Karpas-422 (cell line): ENCODE measurements around the gene SYT1. TPM values are rescaled to one million over a fixed set of nuclear protein-coding genes. Genes with fewer than 3 reads are reported as not detected.

Source experiments
- DNase-seq: peaks from one replicate; pipeline ENCODE4 v3.0.0-alpha.2; 2015
- H2AFZ ChIP-seq: fragments of 200-600 bp; sonication (generic); 2 replicates; pipeline ENCODE4 v1.6.1; 2014; ENCODE audit warnings: antibody characterized with exemption, low read length, mixed read lengths
- H3K27ac ChIP-seq: fragments of 200-600 bp; sonication (generic); 2 replicates; pipeline ENCODE4 v1.5.1; 2014; ENCODE audit warnings: mild to moderate bottlenecking, low read length, moderate library complexity
- H3K27me3 ChIP-seq: fragments of 200-600 bp; sonication (generic); 2 replicates; pipeline ENCODE4 v1.6.1; 2014; ENCODE audit warnings: low read length, mixed read lengths
- H3K36me3 ChIP-seq: fragments of 200-600 bp; sonication (generic); 2 replicates; pipeline ENCODE4 v1.6.1; 2014; ENCODE audit warnings: low read length, mixed read lengths; ENCODE audit not compliant: insufficient read depth
- H3K4me1 ChIP-seq: fragments of 200-600 bp; sonication (generic); 2 replicates; pipeline ENCODE4 v1.6.1; 2014; ENCODE audit warnings: mild to moderate bottlenecking, low read length, mixed read lengths
- H3K4me2 ChIP-seq: fragments of 200-600 bp; sonication (generic); 2 replicates; pipeline ENCODE4 v1.6.1; 2014; ENCODE audit warnings: low read length, low read depth, mild to moderate bottlenecking; ENCODE audit not compliant: poor library complexity, severe bottlenecking
- H3K4me3 ChIP-seq: fragments of 200-600 bp; sonication (generic); 2 replicates; pipeline ENCODE4 v1.5.1; 2014; ENCODE audit warnings: mild to moderate bottlenecking, antibody characterized with exemption, low read length, mixed read lengths
- H3K79me2 ChIP-seq: fragments of 200-600 bp; sonication (generic); 2 replicates; pipeline ENCODE4 v1.6.1; 2014; ENCODE audit warnings: mild to moderate bottlenecking, low read length, mixed read lengths
- H3K9ac ChIP-seq: fragments of 200-600 bp; sonication (generic); 2 replicates; pipeline ENCODE4 v1.6.0; 2014; ENCODE audit warnings: low read length
- H3K9me2 ChIP-seq: fragments of 200-600 bp; sonication (generic), shearing (Covaris generic); replicated peaks from 2 replicates; pipeline ENCODE4 v1.6.0; 2014; ENCODE audit warnings: mild to moderate bottlenecking, low read length, moderate library complexity; ENCODE audit not compliant: insufficient read depth
- H3K9me3 ChIP-seq: fragments of 300-700, 200-600 bp; sonication (generic); 2 replicates; pipeline ENCODE4 v1.6.1; 2014; ENCODE audit warnings: low read length, mixed read lengths
- H4K20me1 ChIP-seq: fragments of 200-600 bp; sonication (generic); 2 replicates; pipeline ENCODE4 v1.6.1; 2014; ENCODE audit warnings: mild to moderate bottlenecking, antibody characterized with exemption, low read length, low read depth; ENCODE audit not compliant: insufficient read depth
- total RNA-seq: library from RNA; depleted of rRNA; stranded (reverse); fragments of >200 nt; shearing (Covaris generic); gene quantifications from 2 replicates; pipeline ENCODE4 v1.2.3, GENCODE V29; 2014; ENCODE audit warnings: low replicate concordance

SYT1 gene
- total RNA-seq, 1 experiment from 2014 or later, result not detected

DNA sequence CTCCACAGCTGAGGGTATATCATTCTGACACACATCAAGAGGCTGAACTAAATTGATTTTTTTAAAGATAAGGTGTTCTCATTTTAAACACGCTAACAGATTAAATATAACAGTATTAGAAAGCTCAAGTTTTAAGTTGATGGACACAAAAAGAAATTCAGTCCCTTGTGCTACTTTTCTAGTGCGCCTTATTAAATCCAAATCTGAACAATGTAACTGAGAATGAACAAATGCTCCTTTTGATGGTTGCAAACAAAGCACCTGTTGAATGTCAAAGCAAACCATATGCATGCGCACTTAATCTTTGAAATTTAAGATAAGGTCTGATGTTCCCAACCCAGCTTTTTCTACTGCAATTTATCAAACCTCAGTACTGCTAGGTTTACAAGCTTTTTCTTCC, 424.3 kb downstream of the SYT1 start:
- H3K4me3 ChIP-seq, result no peak overlapping the region
- H3K9ac ChIP-seq, result no peak overlapping the region
- no peak overlapping the region for H2AFZ ChIP-seq
- H3K9me3 ChIP-seq, result no peaks in the 10 kb centered on the region
- H3K79me2 ChIP-seq, result no peaks in the 10 kb centered on the region
- H4K20me1 ChIP-seq, result no peaks in the 10 kb centered on the region; the same call in 1 of the 2 replicates
- no peaks in the 10 kb centered on the region for H3K9me2 ChIP-seq
- H3K27me3 ChIP-seq, result no peaks in the 10 kb centered on the region
- no peak for DNase-seq
- no peaks in the 10 kb centered on the region for H3K36me3 ChIP-seq
- no peak overlapping the region for H3K27ac ChIP-seq
- no peaks in the 10 kb centered on the region for H3K4me1 ChIP-seq
- H3K4me2 ChIP-seq, result no peak overlapping the region

DNA sequence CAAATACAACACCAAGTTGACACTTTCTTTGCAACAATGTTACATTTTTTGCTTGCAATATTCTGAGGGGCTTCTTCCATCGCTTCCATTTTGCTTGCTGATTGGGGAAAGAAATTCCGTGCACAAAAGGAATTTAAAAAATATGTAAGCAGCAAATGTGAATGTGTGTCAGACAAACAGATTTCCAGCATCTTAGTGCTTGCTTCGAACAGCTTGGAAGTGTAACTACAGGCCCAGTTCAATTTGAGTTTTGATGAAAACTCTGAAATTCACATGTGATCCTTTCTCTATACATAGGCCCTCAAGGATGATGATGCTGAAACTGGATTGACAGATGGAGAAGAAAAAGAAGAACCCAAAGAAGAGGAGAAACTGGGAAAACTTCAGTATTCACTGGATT, 427.1 kb downstream of the SYT1 start:
- H3K4me3 ChIP-seq, result no peak overlapping the region
- no peak overlapping the region for H3K4me2 ChIP-seq
- no peaks in the 10 kb centered on the region; the same call in 1 of the 2 replicates for H4K20me1 ChIP-seq
- H3K36me3 ChIP-seq, result no peaks in the 10 kb centered on the region
- no peaks in the 10 kb centered on the region for H3K9me2 ChIP-seq
- H3K79me2 ChIP-seq, result no peaks in the 10 kb centered on the region
- no peak for DNase-seq
- no peaks in the 10 kb centered on the region for H3K9me3 ChIP-seq
- no peaks in the 10 kb centered on the region for H3K27me3 ChIP-seq
- no peak overlapping the region for H3K9ac ChIP-seq
- no peak overlapping the region for H3K27ac ChIP-seq
- H2AFZ ChIP-seq, result no peak overlapping the region
- H3K4me1 ChIP-seq, result no peaks in the 10 kb centered on the region

DNA sequence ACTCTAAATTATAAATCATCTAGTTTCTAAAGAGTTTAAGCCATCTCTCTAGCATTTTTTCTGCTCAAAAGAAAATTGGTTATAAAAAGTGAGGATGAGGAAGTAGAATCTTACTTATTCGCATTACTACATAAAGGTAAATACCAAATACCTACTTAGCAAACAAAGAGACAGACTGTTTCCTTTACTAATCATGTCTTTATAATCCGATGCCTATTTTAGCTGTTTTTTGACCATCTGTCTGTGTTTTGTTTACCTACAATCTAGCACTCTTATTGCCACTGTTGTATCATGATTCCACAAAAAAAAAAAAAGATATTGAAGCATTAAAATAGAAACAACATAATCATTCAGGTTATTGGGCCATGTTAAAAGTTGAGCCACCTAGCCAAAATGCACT, 430.0 kb downstream of the SYT1 start:
- Histone ChIP-seq H3K9me3 (no peaks in the 10 kb centered on the region), H3K27ac (no peak overlapping the region), H3K36me3 (no peaks in the 10 kb centered on the region), H3K9ac (no peak overlapping the region), H4K20me1 (no peaks in the 10 kb centered on the region), H3K79me2 (no peaks in the 10 kb centered on the region), H2AFZ (no peak overlapping the region), H3K27me3 (no peaks in the 10 kb centered on the region), H3K4me1 (no peaks in the 10 kb centered on the region), H3K9me2 (no peaks in the 10 kb centered on the region), H3K4me2 (no peak overlapping the region), H3K4me3 (no peak overlapping the region)
- DNase-seq, result no peak

DNA sequence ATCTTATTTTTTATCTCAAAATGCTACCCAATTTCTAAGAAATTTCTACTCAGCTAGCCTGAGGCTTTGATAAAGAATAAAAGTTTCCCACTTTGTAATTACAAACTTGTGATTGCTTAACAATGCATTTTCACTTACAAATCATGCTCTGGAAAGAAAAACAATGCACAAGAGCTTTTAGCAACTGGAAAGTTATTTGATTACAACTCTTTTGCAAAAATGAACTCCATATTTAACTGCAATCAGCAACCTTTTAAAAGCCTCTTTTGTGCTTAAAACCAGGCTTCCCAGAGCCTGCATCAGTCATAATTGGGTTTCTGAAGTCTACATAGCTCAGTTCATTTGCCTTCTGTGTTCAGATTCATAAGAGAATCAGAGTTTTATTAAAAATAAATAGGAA, 431.0 kb downstream of the SYT1 start:
- H3K27ac ChIP-seq, result no peak overlapping the region
- H3K9ac ChIP-seq, result no peak overlapping the region
- no peaks in the 10 kb centered on the region for H3K4me1 ChIP-seq

DNA sequence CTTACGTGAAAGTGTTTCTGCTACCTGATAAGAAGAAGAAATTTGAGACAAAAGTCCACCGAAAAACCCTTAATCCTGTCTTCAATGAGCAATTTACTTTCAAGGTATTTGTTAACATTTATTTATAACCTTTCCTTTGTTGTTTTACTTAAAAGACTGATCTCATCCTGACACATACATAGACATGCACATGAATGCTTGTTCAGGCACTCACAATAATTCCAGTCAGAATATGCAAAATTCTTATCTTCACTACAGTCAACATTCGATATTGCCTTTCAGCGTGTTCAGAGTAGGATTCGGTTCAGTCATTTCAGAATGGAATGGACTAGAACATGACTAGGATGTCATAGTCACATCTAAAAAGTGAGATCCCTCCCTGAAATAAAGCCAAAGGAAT, 431.6 kb downstream of the SYT1 start:
- H3K79me2 ChIP-seq, result no peaks in the 10 kb centered on the region

More for the DNA sequence above, 431.0 kb downstream of the SYT1 start:
- Histone ChIP-seq H3K9me3 (no peaks in the 10 kb centered on the region), H3K79me2 (no peaks in the 10 kb centered on the region), H2AFZ (no peak overlapping the region), H3K27me3 (no peaks in the 10 kb centered on the region), H3K4me3 (no peak overlapping the region), H3K36me3 (no peaks in the 10 kb centered on the region), H4K20me1 (no peaks in the 10 kb centered on the region), H3K4me2 (no peak overlapping the region), H3K9me2 (no peaks in the 10 kb centered on the region)
- no peak for DNase-seq

DNA sequence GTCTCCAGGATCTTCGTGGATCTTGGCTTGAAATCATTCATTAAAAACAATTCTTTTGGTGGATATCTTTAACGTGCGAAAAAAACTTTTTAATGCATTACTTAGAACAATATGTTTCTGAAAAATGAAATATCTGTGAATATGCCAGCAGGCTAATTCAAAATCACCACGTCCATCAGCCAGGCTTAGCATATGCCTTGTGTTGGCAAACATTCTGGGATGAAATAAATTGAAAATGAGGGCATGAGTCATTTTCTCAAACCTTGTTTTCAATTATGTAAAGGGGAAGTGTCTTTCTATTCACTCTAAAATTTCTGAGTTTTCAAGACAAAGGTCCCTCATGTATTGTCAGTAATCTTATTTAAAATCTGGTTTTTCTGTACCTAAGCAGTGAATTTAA, 432.3 kb downstream of the SYT1 start:
- Histone ChIP-seq H3K27me3 (no peaks in the 10 kb centered on the region), H3K9me2 (no peaks in the 10 kb centered on the region), H3K79me2 (no peaks in the 10 kb centered on the region), H3K36me3 (no peaks in the 10 kb centered on the region), H3K4me1 (no peaks in the 10 kb centered on the region), H3K9me3 (no peaks in the 10 kb centered on the region), H3K4me2 (no peak overlapping the region), H3K4me3 (no peak overlapping the region), H3K9ac (no peak overlapping the region), H2AFZ (no peak overlapping the region), H4K20me1 (no peaks in the 10 kb centered on the region), H3K27ac (no peak overlapping the region)
- no peak for DNase-seq

More for the DNA sequence above, 431.6 kb downstream of the SYT1 start:
- Histone ChIP-seq H2AFZ (no peak overlapping the region), H3K4me3 (no peak overlapping the region), H3K4me2 (no peak overlapping the region), H3K27me3 (no peaks in the 10 kb centered on the region), H3K9ac (no peak overlapping the region), H3K9me3 (no peaks in the 10 kb centered on the region), H3K9me2 (no peaks in the 10 kb centered on the region), H4K20me1 (no peaks in the 10 kb centered on the region), H3K27ac (no peak overlapping the region), H3K36me3 (no peaks in the 10 kb centered on the region), H3K4me1 (no peaks in the 10 kb centered on the region)
- DNase-seq, result no peak

DNA sequence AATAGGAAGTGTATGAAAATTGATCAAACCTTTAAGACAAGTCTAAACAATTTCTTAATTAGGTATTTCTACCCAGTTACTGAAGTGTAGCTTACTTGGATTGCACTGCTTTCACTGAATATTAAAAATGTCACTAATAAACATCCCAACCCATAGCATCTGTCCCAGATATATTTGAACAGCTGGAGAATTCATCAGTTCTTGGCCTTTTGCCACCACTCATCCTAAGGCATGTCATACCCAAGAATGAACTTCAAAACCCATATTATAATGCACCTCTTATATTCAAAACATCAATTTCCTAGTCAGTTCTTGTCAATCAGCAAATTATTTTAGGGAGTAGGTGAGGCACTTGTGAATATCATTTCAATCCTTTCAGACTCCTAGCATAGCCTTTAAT, 433.9 kb downstream of the SYT1 start:
- no peak overlapping the region for H3K4me2 ChIP-seq
- H3K9ac ChIP-seq, result no peak overlapping the region
- no peak overlapping the region for H3K4me3 ChIP-seq
- no peaks in the 10 kb centered on the region for H4K20me1 ChIP-seq
- no peak for DNase-seq
- no peak overlapping the region for H3K27ac ChIP-seq
- no peaks in the 10 kb centered on the region for H3K9me2 ChIP-seq
- H3K27me3 ChIP-seq, result no peaks in the 10 kb centered on the region
- H3K9me3 ChIP-seq, result no peaks in the 10 kb centered on the region
- H2AFZ ChIP-seq, result no peak overlapping the region
- no peaks in the 10 kb centered on the region for H3K36me3 ChIP-seq
- H3K79me2 ChIP-seq, result no peaks in the 10 kb centered on the region
- H3K4me1 ChIP-seq, result no peaks in the 10 kb centered on the region

DNA sequence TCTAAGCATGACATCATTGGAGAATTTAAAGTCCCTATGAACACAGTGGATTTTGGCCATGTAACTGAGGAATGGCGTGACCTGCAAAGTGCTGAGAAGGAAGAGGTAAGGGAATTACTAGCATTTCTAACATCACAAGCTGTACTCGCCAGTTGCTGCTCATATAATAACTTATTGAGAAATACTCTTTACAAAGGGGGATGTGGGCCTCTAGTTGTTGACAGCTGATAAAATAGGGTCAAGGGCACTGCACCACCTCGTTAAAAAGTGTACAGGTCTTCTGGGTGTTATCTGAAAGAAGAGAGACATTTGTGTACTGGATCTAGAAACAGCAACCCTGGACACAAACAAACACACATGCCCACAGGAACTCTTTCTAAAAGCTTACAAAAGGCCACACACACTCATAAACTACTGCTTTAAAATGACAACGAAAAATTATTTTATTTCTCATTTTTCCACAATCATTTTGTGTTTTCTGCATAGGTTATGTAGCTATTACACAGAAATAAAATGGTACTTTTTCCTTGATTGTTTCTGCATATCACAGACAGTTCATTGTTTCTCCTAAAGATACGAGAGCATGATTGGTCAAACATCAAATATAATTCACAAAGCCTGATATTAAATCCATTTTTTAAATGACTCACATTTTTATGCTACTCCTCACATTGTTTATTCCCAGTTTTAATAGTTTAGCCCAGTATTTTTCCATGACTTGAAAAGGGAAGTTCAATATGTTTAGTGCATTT, 435.0 kb downstream of the SYT1 start:
- H3K4me3 ChIP-seq, result no peak overlapping the region
- H3K27me3 ChIP-seq, result no peaks in the 10 kb centered on the region
- no peak overlapping the region for H3K27ac ChIP-seq
- H3K36me3 ChIP-seq, result no peaks in the 10 kb centered on the region
- H3K9me2 ChIP-seq, result no peaks in the 10 kb centered on the region
- DNase-seq, result no peak
- H3K9ac ChIP-seq, result no peak overlapping the region
- no peaks in the 10 kb centered on the region for H3K79me2 ChIP-seq
- no peak overlapping the region for H3K4me2 ChIP-seq
- H3K4me1 ChIP-seq, result no peaks in the 10 kb centered on the region
- H4K20me1 ChIP-seq, result no peaks in the 10 kb centered on the region
- no peak overlapping the region for H2AFZ ChIP-seq
- H3K9me3 ChIP-seq, result no peaks in the 10 kb centered on the region
